ENCODE data around the gene ISY1.
"Not testable (repeated sequence)": the region's sequence is repeated elsewhere in the genome, so short reads cannot be mapped to it uniquely, and the experiment has no call there.

ISY1 gene

GRCh38 chr3:129144786-129145185 lies 16.1 kb downstream of the ISY1 start:
- in situ Hi-C loops (cut with HindIII; ENCODE audit: low pct_unique_long_range_greater_than_20kb, low sequenced_read_pairs), result no loop called here
- no peak for TF ChIP-seq JUND (IDR thresholded peaks at IDR 0.05; ENCODE audit: low read depth)
- no peak for DNase-seq (ENCODE audit: low read depth in 1 of 2, low spot score in 1 of 2)

GRCh38 chr3:129141011-129141410 lies 19.9 kb downstream of the ISY1 start:
- DNase-seq (ENCODE audit: low read depth in 1 of 2, low spot score in 1 of 2); in situ Hi-C loops (cut with HindIII; ENCODE audit: low pct_unique_long_range_greater_than_20kb, low sequenced_read_pairs): not testable (repeated sequence)

GRCh38 chr3:129139911-129140310 lies 21.0 kb downstream of the ISY1 start:
- TF ChIP-seq JUND (IDR thresholded peaks at IDR 0.05; ENCODE audit: low read depth), result no peak
- no peak for DNase-seq (ENCODE audit: low read depth in 1 of 2, low spot score in 1 of 2)
- in situ Hi-C loops (cut with HindIII; ENCODE audit: low pct_unique_long_range_greater_than_20kb, low sequenced_read_pairs), result no loop called here

GRCh38 chr3:129136275-129136674 lies 24.6 kb downstream of the ISY1 start:
- in situ Hi-C loops (cut with HindIII; ENCODE audit: low pct_unique_long_range_greater_than_20kb, low sequenced_read_pairs); DNase-seq (ENCODE audit: low read depth in 1 of 2, low spot score in 1 of 2): not testable (repeated sequence)

GRCh38 chr3:129132097-129132866 lies 28.6 kb downstream of the ISY1 start:
- DNase-seq (ENCODE audit: low read depth in 1 of 2, low spot score in 1 of 2), result no peak
- TF ChIP-seq JUND (IDR thresholded peaks at IDR 0.05; ENCODE audit: low read depth), result no peak
- in situ Hi-C loops (cut with HindIII; ENCODE audit: low pct_unique_long_range_greater_than_20kb, low sequenced_read_pairs), result no loop called here

- no peak for DNase-seq (ENCODE audit: low read depth in 1 of 2, low spot score in 1 of 2)
- in situ Hi-C loops (cut with HindIII; ENCODE audit: low pct_unique_long_range_greater_than_20kb, low sequenced_read_pairs), result no loop called here
- TF ChIP-seq JUND (IDR thresholded peaks at IDR 0.05; ENCODE audit: low read depth), result no peak
These were observed 29.3 kb downstream of the ISY1 start for GRCh38 chr3:129131465-129132088.

- DNase-seq (ENCODE audit: low read depth in 1 of 2, low spot score in 1 of 2), result no peak
- TF ChIP-seq JUND (IDR thresholded peaks at IDR 0.05; ENCODE audit: low read depth), result no peak
- in situ Hi-C loops (cut with HindIII; ENCODE audit: low pct_unique_long_range_greater_than_20kb, low sequenced_read_pairs), result no loop called here
These were observed 30.5 kb downstream of the ISY1 start for GRCh38 chr3:129130291-129130813.

GRCh38 chr3:129128357-129129155 lies 32.3 kb downstream of the ISY1 start:
- in situ Hi-C loops (cut with HindIII; ENCODE audit: low pct_unique_long_range_greater_than_20kb, low sequenced_read_pairs), result no loop called here
- TF ChIP-seq JUND (IDR thresholded peaks at IDR 0.05; ENCODE audit: low read depth), result no peak
- no peak for DNase-seq (ENCODE audit: low read depth in 1 of 2, low spot score in 1 of 2)

- DNase-seq (ENCODE audit: low read depth in 1 of 2, low spot score in 1 of 2), result no peak
- TF ChIP-seq JUND (IDR thresholded peaks at IDR 0.05; ENCODE audit: low read depth), result no peak
- in situ Hi-C loops (cut with HindIII; ENCODE audit: low pct_unique_long_range_greater_than_20kb, low sequenced_read_pairs), result no loop called here
These were observed 34.1 kb downstream of the ISY1 start for GRCh38 chr3:129126726-129127280.

GRCh38 chr3:129123314-129124060 lies 37.4 kb downstream of the ISY1 start:
- DNase-seq (ENCODE audit: low read depth in 1 of 2, low spot score in 1 of 2), result no peak
- no peak for TF ChIP-seq JUND (IDR thresholded peaks at IDR 0.05; ENCODE audit: low read depth)
- in situ Hi-C loops (cut with HindIII; ENCODE audit: low pct_unique_long_range_greater_than_20kb, low sequenced_read_pairs), result no loop called here

- in situ Hi-C loops (cut with HindIII; ENCODE audit: low pct_unique_long_range_greater_than_20kb, low sequenced_read_pairs), result no loop called here
- no peak for DNase-seq (ENCODE audit: low read depth in 1 of 2, low spot score in 1 of 2)
- TF ChIP-seq JUND (IDR thresholded peaks at IDR 0.05; ENCODE audit: low read depth), result no peak
These were observed 38.4 kb downstream of the ISY1 start for GRCh38 chr3:129122412-129123011.
